Measurements from ENCODE around the gene AVPR2.
A peak's percentile ranks its signal among the peaks of the same experiment; 100 is the strongest.

AVPR2 gene

DNA sequence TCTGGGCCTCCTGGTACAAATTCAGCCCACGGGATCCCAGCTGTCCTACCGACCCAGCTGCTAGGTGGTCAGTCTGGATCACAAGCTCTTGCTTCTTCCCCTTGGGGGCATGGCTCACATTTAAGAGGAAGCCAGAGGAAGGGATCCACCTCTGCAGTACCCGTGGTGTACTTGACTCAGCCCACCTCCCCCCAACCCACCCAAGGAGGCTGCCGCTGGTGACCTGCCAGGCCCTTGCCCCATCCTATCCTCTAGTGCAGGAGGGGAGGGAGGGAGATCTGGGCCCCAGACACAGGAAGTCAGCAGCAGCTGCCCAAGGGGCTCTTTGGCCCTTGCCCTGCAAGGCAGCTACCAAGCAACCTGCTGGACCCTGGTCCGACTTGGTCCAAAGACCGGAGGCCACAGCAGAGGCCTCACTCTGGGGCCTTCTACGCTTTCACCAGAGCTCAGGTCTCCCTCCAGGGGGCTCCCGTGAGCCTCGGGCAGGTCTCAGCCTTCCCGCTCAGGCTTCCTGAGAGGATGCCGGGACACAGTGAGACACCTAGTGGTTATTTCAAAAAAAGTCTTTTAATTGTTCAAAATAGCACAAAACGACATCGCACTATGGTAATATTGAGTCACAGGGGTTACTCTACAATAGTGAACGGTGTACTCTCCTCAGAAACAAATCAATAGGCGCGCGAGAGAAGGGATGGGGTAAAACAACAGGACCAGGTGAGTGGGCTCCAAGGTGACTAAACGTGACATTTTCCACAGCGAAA, 42.7 kb downstream of the AVPR2 start:
- peak; percentile 80 for FAIRE-seq
- peak; percentile 83 for DNase-seq (ENCODE audit: insufficient read length, low spot score)

DNA sequence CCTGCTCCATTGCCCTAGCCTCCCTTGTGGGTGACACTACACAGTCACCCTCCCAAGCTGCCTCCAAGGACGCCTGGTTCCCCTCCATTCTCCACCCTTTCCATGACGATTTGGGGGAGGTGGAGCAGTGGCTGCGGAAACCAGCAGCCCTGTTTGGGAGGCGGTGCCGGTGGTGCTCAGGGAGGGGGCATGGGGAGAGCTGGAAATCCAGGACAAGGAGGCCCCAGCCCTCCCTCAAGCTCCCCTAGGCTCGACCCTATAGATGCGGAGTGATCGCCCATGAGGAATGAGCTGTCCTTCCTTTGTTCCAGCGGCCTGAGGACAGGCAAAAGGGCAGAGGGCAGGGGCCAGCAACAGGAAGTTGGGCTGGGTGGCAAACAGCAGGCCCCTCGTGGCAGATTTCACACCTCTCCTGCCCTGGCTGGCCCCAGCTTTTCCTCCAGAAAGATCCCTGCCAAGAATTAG, 43.6 kb downstream of the AVPR2 start:
- DNase-seq (ENCODE audit: insufficient read length, low spot score), result no peak
- FAIRE-seq, result no peak

DNA sequence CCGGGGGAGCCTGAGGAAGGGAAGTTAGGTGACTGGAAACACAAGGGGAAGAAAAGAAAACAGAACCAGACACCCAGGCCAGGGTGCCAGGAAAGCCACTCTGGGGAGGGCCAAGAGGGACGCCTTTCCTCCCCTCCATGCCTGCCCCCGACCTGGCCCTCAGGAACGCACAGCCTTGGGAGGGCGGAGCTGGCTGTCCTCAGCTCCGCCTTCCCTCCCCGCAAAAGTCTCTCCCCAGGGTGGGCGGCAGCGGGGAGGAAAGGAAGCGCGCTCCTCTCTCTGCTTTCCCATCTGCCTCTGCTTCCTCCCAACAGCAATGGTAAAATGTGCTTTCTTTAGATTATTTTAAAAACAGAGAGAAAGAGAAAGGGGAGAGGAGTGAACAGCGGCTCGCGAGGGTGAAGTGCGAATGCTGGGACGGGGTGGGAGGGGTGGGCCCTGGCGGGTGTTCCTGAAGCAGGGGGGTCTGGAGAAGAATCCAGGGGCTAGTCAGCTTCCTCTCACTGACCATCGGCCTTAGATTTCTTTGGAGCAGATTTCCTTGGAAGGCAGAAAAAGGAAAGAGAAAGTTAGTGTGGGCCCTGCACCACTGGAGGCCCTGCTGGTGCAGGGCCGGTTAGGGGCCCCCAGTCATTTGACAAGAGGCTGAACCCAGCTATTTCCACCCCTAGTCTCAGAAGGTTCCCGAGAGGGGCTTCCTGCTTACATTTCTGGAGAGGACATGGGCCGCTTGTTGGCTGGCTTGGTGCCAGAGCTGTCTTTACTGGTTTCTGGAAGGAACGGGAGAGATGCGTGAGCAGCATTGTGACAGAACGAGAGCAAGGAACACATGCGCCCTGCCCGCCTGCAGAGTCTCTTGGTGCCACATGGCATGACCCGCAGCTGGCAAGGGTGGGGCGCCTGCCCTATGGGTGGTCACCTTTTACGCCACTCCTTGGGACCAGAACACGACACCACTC, 44.7 kb downstream of the AVPR2 start:
- no peak for DNase-seq (ENCODE audit: insufficient read length, low spot score)
- no peak for FAIRE-seq

DNA sequence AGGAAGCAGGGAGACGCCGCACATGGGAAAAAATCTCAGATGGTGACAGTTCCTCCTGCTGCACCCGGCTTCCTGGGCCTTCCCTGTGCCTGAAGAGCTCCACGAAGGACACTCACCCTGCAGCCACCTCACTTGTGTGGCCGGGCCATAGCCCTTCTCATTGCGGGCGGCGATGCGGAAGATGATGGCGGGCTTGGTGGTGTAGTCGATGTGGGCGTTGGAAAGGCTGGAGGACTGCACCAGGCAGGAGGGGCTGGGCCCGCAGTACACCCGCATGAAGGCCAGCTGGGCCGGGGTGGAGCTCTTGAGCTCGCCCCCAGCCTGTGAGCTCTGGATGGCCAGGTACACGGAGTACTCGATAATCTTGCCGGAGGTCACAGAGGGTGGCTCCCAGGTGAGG, 45.7 kb downstream of the AVPR2 start:
- FAIRE-seq (no peak), DNase-seq (ENCODE audit: insufficient read length, low spot score) (no peak)

GRCh38 chrX:153951683-153952372, 47.4 kb downstream of the AVPR2 start:
- FAIRE-seq (no peak), DNase-seq (ENCODE audit: insufficient read length, low spot score) (no peak)

GRCh38 chrX:153952373-153953026, 48.0 kb downstream of the AVPR2 start:
- DNase-seq (ENCODE audit: insufficient read length, low spot score), result no peak
- no peak for FAIRE-seq

- DNase-seq (ENCODE audit: insufficient read length, low spot score) (peak; percentile 68), FAIRE-seq (peak; percentile 76)
Measured at GRCh38 chrX:153953342-153953830, 48.9 kb downstream of the AVPR2 start.

DNA sequence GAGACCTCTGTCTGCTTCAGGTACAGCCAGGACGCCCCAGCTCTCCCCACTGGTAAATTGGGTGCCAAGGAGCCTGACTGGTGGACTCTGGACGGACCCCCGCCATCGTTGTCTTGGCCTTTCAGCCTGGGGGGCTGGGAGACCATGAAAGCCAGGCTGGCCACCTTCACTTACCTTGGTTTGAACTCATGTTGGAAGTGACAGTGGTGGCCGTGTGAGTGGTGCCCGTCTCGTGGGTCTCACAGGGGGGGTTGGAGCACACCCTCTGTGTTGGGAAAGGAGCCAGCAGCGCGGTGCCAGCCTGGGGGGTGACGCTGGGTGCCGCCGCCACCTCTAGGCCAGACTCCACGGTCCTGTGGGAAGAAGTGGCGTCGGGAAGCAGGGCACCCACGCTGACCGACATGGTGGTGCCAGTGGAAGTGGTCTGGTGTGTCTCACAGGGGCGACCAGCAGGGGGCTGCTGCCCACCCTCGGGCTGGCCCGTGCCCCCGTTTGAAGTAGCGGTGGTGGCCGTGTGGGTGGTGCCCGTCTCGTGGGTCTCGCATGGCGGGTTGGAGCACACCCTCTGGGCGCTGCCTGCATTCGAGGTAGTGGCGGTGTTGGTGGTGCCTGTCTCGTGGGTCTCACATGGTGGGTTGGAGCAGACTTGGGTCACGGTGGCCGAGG, 49.6 kb downstream of the AVPR2 start:
- no peak for DNase-seq (ENCODE audit: insufficient read length, low spot score)
- FAIRE-seq, result no peak

DNA sequence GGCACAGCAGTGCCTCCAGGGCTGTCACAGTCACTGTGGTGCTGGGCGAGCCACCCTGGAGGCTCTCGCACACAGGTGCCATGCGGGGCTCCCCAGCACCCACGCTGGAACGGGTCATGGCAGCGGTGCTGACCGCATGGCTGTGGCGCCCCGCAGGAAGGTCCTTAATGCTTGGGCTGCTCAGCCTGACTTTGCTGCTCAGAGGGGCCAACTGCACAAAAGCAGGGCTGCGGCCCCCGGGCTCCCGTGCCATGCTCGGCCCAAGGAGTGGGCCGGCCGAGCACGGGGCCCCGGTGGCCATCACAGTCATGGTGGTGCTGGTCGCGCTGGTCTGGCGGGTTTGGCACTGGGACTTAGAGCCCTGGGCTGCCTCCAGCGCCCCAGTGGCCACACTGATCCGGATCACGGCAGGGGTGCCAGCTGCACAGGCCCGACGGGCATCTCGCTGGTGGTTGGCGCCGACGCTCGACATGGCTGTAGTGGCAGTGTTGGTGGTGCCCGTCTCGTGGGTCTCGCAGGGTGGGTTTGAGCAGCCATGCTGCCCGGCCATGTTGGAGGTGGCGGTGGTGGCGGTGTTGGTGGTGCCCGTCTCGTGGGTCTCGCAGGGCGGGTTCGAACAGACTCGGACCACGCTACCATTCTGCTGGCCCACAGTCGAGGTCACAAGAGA, 50.2 kb downstream of the AVPR2 start:
- no peak for FAIRE-seq
- no peak for DNase-seq (ENCODE audit: insufficient read length, low spot score)

DNA sequence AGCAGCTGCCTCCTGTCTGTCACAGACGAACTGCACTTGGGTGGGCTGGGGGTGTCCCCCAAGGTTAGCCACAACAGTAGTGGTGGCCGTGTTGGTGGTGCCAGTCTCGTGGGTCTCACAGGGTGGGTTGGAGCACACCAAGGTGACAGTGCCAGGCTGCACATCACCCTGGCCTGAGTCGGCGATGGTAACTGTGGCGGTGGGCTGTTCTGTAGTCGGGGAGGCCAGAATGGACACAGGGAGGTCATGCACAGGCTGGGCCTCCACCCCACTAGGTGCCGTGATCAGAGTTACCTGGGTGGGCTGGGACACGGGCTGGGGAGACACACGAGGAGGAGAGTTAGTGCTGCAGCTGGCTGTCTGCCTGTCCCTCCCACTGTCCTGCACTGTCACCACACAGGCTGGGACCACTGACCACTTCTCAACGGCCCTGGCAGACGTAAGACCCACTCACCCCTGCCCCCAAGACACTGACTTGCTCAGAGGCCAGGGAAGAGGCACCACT, 50.8 kb downstream of the AVPR2 start:
- no peak for FAIRE-seq
- no peak for DNase-seq (ENCODE audit: insufficient read length, low spot score)

GRCh38 chrX:153956044-153956907, 51.8 kb downstream of the AVPR2 start:
- DNase-seq (ENCODE audit: insufficient read length, low spot score) (no peak), FAIRE-seq (no peak)

All from GM19239 (cell line).